Mesendoderm (in vitro differentiated cells): ENCODE measurements around the gene GMCL2.
A peak's percentile ranks its signal among the peaks of the same experiment; 100 is the strongest.

Experiments used
- DNase-seq: peaks from one replicate; pipeline ENCODE4 v3.0.0; 2013
- H2AK5ac ChIP-seq: 2 replicates; pipeline ENCODE4 v1.6.1; 2013; ENCODE audit warnings: low read length, inconsistent platforms
- H2BK120ac ChIP-seq: 2 replicates; pipeline ENCODE4 v1.6.1; 2013; ENCODE audit warnings: low read depth, mild to moderate bottlenecking, low read length, moderate library complexity, mixed read lengths
- H2BK15ac ChIP-seq: replicated peaks from 2 replicates; pipeline ENCODE4 v1.6.1; 2013; ENCODE audit warnings: low read depth, mild to moderate bottlenecking, moderate library complexity
- H2BK5ac ChIP-seq: 2 replicates; pipeline ENCODE4 v1.6.1; 2013; ENCODE audit warnings: low read length, inconsistent platforms
- H3K18ac ChIP-seq: 2 replicates; pipeline ENCODE4 v1.6.1; 2013; ENCODE audit warnings: mild to moderate bottlenecking, low read length, mixed read lengths
- H3K23ac ChIP-seq: one replicate; pipeline ENCODE4 v1.6.1; 2013; ENCODE audit warnings: low read length
- H3K27ac ChIP-seq: 2 replicates; pipeline ENCODE4 v1.5.1; 2013; ENCODE audit warnings: low read depth, mild to moderate bottlenecking, inconsistent platforms, low read length, moderate library complexity
- H3K27me3 ChIP-seq: 2 replicates; pipeline ENCODE4 v1.6.1; 2013; ENCODE audit warnings: low read length, control low read depth, mild to moderate bottlenecking, inconsistent platforms; ENCODE audit not compliant: insufficient read depth, poor library complexity
- H3K36me3 ChIP-seq: 2 replicates; pipeline ENCODE4 v1.6.1; 2013; ENCODE audit warnings: low read length, inconsistent platforms; ENCODE audit not compliant: control insufficient read depth, insufficient read depth
- H3K4ac ChIP-seq: one replicate; pipeline ENCODE4 v1.6.1; 2013; ENCODE audit warnings: low read depth, mild to moderate bottlenecking, low read length, moderate library complexity
- H3K4me1 ChIP-seq: 2 replicates; pipeline ENCODE4 v1.6.1; 2013; ENCODE audit warnings: low read depth, low read length, inconsistent platforms; ENCODE audit not compliant: control insufficient read depth
- H3K4me2 ChIP-seq: 2 replicates; pipeline ENCODE4 v1.6.1; 2013; ENCODE audit warnings: low read length
- H3K4me3 ChIP-seq: 2 replicates; pipeline ENCODE4 v1.5.1; 2013; ENCODE audit warnings: mild to moderate bottlenecking, low read length
- H3K56ac ChIP-seq: one replicate; pipeline ENCODE4 v1.6.1; 2013; ENCODE audit warnings: low read length
- H3K79me1 ChIP-seq: 2 replicates; pipeline ENCODE4 v1.6.1; 2013; ENCODE audit warnings: low read length, inconsistent platforms
- H3K79me2 ChIP-seq: 2 replicates; pipeline ENCODE4 v1.6.1; 2013; ENCODE audit warnings: mild to moderate bottlenecking, low read length; ENCODE audit not compliant: control insufficient read depth, insufficient read depth
- H3K9ac ChIP-seq: 2 replicates; pipeline ENCODE4 v1.6.1; 2013; ENCODE audit warnings: low read length, inconsistent platforms
- H4K5ac ChIP-seq: one replicate; pipeline ENCODE4 v1.6.1; 2013; ENCODE audit warnings: low read length
- H4K8ac ChIP-seq: one replicate; pipeline ENCODE4 v1.6.1; 2013; ENCODE audit warnings: low read depth, mild to moderate bottlenecking, control low read depth, low read length, moderate library complexity
- WGBS: extraction: QIAGEN DNeasy Blood & Tissue Kit; methylation state at CpG from one replicate; pipeline ENCODE4 v1.1.7; 2013; ENCODE audit warnings: low lambda C conversion rate, missing lambda C conversion rate; ENCODE audit not compliant: insufficient coverage; ENCODE audit errors: extremely low coverage; 5-methylcytosine and 5-hydroxymethylcytosine counted together

The GMCL2 gene

DNA sequence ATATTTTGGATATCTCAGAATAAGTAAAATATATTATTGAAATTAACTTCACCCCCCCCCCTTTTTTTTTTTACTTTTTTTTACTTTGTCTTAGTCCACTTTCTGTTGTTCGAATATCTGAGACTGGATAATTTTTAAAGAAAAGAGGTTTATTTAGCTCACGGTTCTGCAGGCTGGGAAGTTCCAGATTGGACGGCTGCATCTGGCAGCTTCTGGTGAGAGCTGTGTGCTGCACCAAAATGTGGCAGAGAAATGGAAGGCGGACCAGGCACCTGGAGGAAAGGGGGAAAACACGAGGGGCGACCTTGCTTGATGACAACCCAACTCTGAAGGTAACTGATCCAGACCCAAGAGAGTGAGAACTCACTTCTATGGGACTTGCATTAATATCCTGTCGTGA, 5.6 kb upstream of the GMCL2 start:
- no peak overlapping the region for H3K27ac ChIP-seq
- H3K4ac ChIP-seq: no peak overlapping the region
- H2BK5ac ChIP-seq: no peak overlapping the region
- no peaks in the 10 kb centered on the region for H3K79me1 ChIP-seq
- H2BK120ac ChIP-seq: no peak overlapping the region
- no peaks in the 10 kb centered on the region for H3K4me1 ChIP-seq
- H3K27me3 ChIP-seq: no peaks in the 10 kb centered on the region
- no peak overlapping the region for H4K8ac ChIP-seq
- no peak overlapping the region for H3K4me3 ChIP-seq
- H3K9ac ChIP-seq: no peak overlapping the region
- DNase-seq: no peak
- no peak overlapping the region for H3K23ac ChIP-seq
- no peaks in the 10 kb centered on the region for H3K79me2 ChIP-seq
- no CpG with 5 or more reads among the region's 7 CpGs for WGBS
- H3K4me2 ChIP-seq: no peak overlapping the region
- no peaks in the 10 kb centered on the region for H3K36me3 ChIP-seq
- H3K56ac ChIP-seq: no peak overlapping the region
- no peak overlapping the region for H3K18ac ChIP-seq
- H2BK15ac ChIP-seq: no peak overlapping the region
- no peak overlapping the region for H4K5ac ChIP-seq
- H2AK5ac ChIP-seq: no peak overlapping the region

DNA sequence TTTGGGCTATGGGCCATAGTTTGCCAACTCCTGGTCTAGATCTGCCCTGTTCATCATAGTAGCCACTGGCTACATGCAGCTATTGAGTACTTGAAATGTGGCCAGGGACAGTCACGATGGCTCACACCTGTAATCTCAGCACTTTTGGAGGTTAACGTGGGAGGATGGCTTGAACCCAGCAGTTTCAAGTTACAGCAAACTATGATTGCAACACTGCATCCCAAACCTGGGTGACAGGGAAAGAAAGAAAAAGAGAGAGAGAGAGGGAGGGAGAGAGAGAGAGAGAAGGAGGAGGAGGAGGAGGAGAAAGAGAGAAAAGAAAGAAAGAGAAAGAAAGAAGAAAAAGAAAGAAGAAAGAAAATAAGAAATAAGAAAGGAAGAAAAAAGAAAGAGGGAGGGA, 5.1 kb upstream of the GMCL2 start:
- Histone ChIP-seq H2BK15ac (no peak overlapping the region), H2BK5ac (no peak overlapping the region), H3K4me2 (no peak overlapping the region), H3K56ac (no peak overlapping the region), H3K23ac (no peak overlapping the region), H3K79me2 (no peaks in the 10 kb centered on the region), H3K4ac (no peak overlapping the region), H3K79me1 (no peaks in the 10 kb centered on the region), H3K36me3 (no peaks in the 10 kb centered on the region), H4K8ac (no peak overlapping the region), H3K27ac (no peak overlapping the region), H3K4me3 (no peak overlapping the region), H3K4me1 (no peaks in the 10 kb centered on the region), H2BK120ac (no peak overlapping the region), H3K27me3 (no peaks in the 10 kb centered on the region), H2AK5ac (no peak overlapping the region), H4K5ac (no peak overlapping the region), H3K18ac (no peak overlapping the region), H3K9ac (no peak overlapping the region)
- DNase-seq: no peak
- WGBS: no CpG with 5 or more reads among the region's 2 CpGs

DNA sequence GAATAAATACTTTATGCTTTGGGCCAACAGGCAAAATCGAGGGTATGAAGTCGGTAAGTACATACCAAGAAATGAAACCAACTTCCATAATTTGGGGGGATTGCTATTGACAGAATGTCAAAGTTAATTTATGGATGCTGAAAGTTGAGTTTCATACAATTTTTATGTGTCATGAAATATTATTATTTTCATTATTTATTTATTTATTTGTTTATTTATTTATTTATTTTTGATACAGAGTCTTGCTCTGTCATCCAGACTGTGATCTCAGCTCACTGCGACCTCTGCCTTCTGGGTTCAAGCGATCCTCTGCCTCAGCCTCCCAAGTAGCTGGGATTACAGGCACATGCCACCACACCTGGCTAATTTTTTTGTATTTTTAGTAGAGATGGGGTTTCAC, 4.5 kb upstream of the GMCL2 start:
- H3K4me1 ChIP-seq: no peaks in the 10 kb centered on the region
- H4K5ac ChIP-seq: no peak overlapping the region
- H2AK5ac ChIP-seq: no peak overlapping the region
- no peaks in the 10 kb centered on the region for H3K79me2 ChIP-seq
- H3K79me1 ChIP-seq: no peaks in the 10 kb centered on the region
- no peak overlapping the region for H3K4me2 ChIP-seq
- no CpG with 5 or more reads among the region's 4 CpGs for WGBS
- no peak overlapping the region for H2BK5ac ChIP-seq
- H3K27me3 ChIP-seq: no peaks in the 10 kb centered on the region
- no peak overlapping the region for H3K56ac ChIP-seq
- no peak overlapping the region for H3K4me3 ChIP-seq
- no peak for DNase-seq
- no peak overlapping the region for H3K9ac ChIP-seq
- no peak overlapping the region for H2BK15ac ChIP-seq
- H3K36me3 ChIP-seq: no peaks in the 10 kb centered on the region
- H2BK120ac ChIP-seq: no peak overlapping the region
- H4K8ac ChIP-seq: no peak overlapping the region
- H3K4ac ChIP-seq: no peak overlapping the region
- H3K23ac ChIP-seq: no peak overlapping the region
- no peak overlapping the region for H3K18ac ChIP-seq
- no peak overlapping the region for H3K27ac ChIP-seq

DNA sequence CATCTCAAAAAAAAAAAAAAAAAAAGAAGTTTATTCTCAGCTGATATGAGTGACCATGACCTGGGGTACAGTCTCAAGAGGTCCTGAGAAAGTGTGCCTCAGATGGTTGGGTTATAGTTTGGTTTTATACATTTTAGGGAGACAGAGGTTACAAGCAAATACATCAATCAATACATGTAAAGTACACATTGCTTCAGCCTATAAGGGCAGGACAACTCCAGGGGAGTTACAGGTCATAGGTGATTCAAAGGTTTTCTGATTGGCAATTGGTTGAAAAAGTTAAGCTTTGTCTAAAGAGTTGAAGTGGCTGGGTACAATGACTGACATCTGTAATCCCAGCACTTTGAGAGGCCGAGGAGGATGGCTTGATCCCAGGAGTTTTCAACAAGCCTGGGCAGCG, 2.3 kb upstream of the GMCL2 start:
- Histone ChIP-seq H4K8ac (no peak overlapping the region), H2BK5ac (no peak overlapping the region), H3K36me3 (no peaks in the 10 kb centered on the region), H3K27me3 (no peaks in the 10 kb centered on the region), H2BK120ac (no peak overlapping the region), H3K23ac (no peak overlapping the region), H3K4ac (no peak overlapping the region), H3K4me3 (no peak overlapping the region), H4K5ac (no peak overlapping the region), H3K27ac (no peak overlapping the region), H3K4me2 (no peak overlapping the region), H2AK5ac (no peak overlapping the region), H2BK15ac (no peak overlapping the region), H3K79me2 (no peaks in the 10 kb centered on the region), H3K18ac (no peak overlapping the region), H3K79me1 (no peaks in the 10 kb centered on the region), H3K56ac (no peak overlapping the region), H3K4me1 (no peaks in the 10 kb centered on the region), H3K9ac (no peak overlapping the region)
- no CpG with 5 or more reads among the region's 2 CpGs for WGBS
- DNase-seq: no peak

DNA sequence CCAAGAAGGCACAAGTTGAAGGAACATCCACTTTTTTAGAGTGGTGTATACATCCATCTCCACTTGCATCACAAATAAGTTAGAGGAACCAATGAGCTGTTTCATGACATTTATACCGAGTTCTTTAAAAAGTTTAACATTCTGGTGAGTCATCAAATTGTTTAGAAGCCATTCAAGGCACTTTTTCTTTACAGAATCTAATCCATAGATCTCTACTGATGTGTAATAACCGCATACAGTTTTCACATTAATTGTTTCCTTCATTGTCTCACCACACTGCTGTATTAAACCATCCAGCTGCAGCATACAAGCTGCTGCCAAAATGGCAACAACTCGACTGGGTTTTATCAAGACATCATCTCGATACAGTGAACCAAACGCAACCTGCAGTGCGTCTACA, 744 bp downstream of the GMCL2 start:
- Histone ChIP-seq H3K4me2 (no peak overlapping the region), H3K23ac (no peak overlapping the region), H2BK120ac (no peak overlapping the region), H3K27me3 (no peaks in the 10 kb centered on the region), H3K18ac (no peak overlapping the region), H3K4me3 (no peak overlapping the region), H3K4ac (no peak overlapping the region), H3K27ac (no peak overlapping the region), H3K79me2 (no peaks in the 10 kb centered on the region), H4K8ac (no peak overlapping the region), H3K79me1 (no peaks in the 10 kb centered on the region), H2AK5ac (no peak overlapping the region), H3K9ac (no peak overlapping the region), H3K36me3 (no peaks in the 10 kb centered on the region), H2BK5ac (no peak overlapping the region), H3K4me1 (peaks cover 5% of the 10 kb centered on the region), H4K5ac (no peak overlapping the region), H3K56ac (no peak overlapping the region), H2BK15ac (no peak overlapping the region)
- no CpG with 5 or more reads among the region's 6 CpGs for WGBS
- no peak for DNase-seq

DNA sequence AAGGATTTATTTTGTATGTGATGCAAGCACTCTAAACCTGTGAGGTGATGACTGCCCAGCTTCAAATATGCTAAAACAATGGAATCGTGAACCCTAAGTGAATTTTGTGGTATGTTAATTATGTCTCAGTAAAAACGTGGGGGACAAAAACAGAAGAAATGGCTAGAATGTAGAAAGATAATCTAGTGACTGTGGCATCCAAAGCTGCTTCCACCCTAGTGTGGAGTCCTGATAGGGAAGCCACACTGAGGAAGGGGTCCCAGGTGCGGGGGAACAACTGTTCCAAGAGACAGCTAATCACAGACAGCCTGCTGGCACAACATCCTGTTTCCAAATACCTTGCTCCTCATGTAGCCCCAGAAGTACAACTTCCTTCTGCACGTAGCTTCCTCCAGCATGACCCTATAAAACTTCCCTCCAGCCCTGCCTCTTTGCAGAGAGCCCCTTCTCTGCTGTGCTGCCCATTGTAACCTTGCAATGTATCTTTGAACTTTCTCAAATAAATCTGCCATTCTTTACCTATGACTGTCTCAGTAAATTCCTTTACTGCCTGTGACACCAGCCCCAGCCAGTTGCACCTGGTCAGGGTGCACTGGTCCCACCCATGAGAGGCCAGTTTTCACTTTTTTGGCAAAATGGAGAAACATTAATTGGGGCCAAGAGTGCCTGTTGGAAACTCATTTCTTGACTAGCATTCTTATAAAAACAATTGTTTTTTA, 4.9 kb downstream of the GMCL2 start:
- H2BK5ac ChIP-seq: peak overlapping the region; percentile 17
- no peak overlapping the region for H2BK15ac ChIP-seq
- peak overlapping the region; percentile 25 for H3K18ac ChIP-seq
- H3K4ac ChIP-seq: no peak overlapping the region
- H3K27me3 ChIP-seq: no peaks in the 10 kb centered on the region
- no peak overlapping the region for H2AK5ac ChIP-seq
- peak; percentile 84 for DNase-seq
- H4K5ac ChIP-seq: no peak overlapping the region
- no peak overlapping the region for H3K9ac ChIP-seq
- no peak overlapping the region for H4K8ac ChIP-seq
- no peaks in the 10 kb centered on the region for H3K36me3 ChIP-seq
- no peak overlapping the region for H3K23ac ChIP-seq
- no CpG with 5 or more reads among the region's 4 CpGs for WGBS
- H3K27ac ChIP-seq: peak overlapping the region; percentile 42
- no peaks in the 10 kb centered on the region for H3K79me1 ChIP-seq
- no peak overlapping the region for H3K4me2 ChIP-seq
- H2BK120ac ChIP-seq: no peak overlapping the region
- peaks cover 10% of the 10 kb centered on the region for H3K4me1 ChIP-seq
- peak overlapping the region; percentile 52 for H3K56ac ChIP-seq
- H3K79me2 ChIP-seq: no peaks in the 10 kb centered on the region
- H3K4me3 ChIP-seq: no peak overlapping the region
